GM21717 (cell line): ENCODE results near the gene SLC25A21.
"Not testable (repeated sequence)": the region's sequence is repeated elsewhere in the genome, so short reads cannot be mapped to it uniquely, and the experiment has no call there.

Experiments
- ATAC-seq: cut with Tn5 transposase; IDR thresholded peaks from one replicate; pipeline ENCODE4 v1.9.1; 2021; ENCODE audit warnings: mild to moderate bottlenecking, moderate library complexity; ENCODE audit not compliant: unreplicated experiment

Gene SLC25A21

DNA sequence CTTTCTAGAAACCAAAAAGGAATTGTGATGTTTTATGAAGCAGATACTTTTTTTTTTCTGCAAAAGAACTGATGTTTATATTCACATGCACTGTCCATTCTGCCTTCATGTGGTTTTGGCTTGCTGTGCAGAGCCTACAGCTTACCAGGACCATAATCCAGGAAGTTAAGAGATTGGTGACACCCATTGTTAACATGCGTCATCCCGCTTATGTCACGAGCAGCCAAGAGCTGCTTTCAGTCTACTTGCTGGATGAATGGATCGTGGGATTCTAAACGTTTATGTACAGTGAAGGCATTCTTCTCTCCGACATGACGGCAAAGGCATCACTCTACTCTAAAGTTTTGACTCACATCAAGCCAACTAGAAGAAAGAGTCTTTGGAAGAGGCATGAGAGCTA is 434.1 kb downstream of the SLC25A21 start:
- no peak for ATAC-seq

DNA sequence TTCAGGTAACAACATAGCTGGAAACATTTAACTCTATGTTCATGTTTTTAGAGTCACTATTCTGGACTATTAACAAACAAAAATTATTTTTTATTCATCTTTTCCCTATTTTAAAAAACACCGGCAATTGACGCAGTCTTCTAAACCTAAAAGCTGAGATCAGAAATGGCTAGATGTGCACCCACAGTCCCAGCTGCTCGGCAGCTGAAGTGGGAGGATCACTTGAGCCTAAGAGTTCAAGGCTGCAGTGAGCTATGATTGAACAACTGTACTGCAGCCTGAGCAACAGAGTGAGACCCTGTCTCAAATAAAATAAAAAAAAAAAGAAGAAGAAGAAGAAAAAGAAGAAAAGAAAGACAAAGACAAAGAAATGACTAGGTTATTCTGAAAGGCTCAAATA is 446.3 kb downstream of the SLC25A21 start:
- ATAC-seq = no peak

DNA sequence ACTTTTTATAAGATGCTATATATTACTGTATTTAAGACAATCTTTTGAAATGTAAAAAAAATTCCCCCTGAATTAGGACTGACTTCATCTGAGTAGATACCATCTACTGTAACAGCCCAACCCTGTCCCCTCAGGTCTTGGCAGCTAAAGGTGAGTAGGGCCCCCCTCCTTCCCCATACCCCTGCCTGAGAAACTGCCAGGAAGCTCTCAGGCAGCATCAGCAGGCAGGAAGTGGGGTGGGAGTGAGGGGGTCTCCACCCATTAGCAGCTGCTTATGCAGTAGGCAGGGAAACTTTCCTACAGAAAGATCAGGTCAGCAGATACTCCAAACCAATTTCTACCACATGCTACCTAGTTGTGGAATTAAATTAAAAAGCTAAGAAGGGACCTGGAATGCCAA is 448.2 kb downstream of the SLC25A21 start:
- no peak for ATAC-seq

DNA sequence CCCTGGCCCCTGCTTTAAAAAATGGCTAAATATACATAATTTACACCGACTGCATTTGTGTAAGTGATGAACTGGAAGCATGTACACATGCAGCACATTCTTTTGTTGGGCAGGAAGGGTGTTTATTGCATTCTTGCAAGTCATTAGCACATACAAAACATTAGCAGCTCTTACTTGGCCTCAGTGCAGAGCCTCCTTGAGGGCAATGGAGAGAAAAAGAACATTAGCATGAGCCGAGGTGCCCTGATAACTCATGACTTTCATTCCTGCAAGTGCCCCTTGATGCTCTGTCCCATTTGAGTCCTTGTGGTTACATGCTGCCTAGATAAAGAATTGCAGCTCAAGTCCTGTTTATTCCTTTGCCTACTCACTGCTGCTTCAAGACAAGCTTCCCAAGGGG is 448.9 kb downstream of the SLC25A21 start:
- no peak for ATAC-seq

DNA sequence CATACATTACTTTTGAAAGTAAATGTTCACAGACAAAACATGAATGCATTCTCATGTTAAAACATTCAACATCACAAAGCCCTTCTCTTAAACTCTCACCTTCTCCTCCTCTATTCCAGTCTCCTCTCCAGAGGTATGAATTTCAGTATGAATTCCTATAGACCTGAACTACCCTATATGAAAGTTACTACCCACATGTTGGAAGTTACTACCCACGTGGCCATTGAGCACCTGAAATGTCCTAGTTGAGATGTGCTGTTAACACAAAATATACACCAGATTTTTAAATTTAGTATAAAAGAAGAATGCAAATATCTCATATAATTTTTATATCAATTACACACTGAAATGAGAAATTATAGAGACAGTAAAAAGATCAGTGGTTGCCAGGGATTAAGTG is 450.5 kb downstream of the SLC25A21 start:
- no peak for ATAC-seq

DNA sequence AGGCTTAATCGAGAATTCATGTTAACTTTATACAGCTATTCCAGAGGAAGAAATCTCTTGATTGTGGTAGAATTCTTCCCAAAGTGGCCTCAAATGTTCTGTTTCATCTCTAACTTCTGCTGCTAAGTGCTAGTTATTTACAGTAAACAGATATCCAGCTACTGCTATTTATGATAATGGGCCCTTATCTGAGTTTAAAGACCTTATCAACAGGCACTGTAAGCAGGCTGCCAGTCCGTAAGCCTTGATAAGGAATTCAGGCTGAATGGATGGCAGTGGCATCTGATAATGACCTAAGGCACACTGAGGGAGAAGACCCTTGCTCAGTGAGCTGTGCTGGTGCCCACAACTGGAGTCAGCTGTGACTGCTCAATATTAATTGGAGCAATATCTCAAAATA is 451.7 kb downstream of the SLC25A21 start:
- ATAC-seq = no peak

DNA sequence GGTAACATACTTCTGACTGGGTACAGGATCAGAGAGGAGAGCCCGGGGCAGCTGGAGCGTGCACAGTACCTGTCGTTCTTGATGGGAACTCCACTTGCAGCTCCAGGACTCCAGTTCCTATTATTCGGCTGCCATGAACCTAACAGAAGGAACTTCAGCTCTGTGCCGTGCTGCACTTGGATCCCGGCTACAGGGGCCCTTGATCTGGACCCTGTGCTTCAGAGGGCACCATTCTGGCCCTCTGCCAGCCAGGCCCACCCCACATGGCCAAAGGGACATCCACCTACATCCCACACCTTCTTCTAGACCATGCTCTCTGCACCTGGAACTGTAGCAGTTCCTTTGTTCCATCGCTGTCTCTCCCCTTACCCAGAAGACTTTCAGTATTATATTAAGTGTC is 452.6 kb downstream of the SLC25A21 start:
- ATAC-seq = no peak

DNA sequence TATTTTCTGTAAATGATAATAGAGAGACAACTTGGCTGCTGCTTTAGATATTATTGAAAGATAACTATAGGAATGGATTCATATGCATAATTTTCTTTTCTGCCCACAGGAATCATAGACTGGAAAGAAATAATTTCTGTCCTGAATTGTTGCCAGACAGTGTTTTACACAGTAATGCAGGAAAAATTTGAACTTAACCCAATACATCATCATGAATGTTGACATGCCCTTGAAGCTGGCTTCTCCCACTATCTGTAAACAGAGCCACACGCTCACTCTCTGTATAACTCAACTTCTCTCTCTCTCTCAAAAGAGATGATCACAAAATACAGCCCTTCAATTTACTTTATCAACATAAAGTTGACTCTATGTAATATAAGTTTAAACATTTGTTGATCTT is 454.2 kb downstream of the SLC25A21 start:
- no peak for ATAC-seq

DNA sequence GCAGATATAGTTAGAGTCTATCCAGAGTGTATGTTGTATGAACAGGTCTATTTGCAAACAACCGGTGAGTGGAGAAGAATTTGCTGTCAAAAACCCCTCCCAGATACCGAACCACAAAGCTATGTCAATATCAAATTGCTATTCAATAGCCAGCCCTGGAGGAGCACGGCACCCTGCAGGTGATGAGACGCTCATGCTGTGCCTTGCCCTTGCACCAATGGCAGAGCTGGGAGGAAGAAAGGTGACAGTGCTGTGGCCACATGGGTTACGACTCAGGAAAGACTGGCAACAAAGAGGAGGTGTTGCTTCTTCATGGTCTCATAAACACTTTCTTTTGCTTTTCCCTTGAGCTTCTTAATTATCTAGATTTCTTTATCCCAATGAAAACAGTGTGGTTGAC is 455.0 kb downstream of the SLC25A21 start:
- no peak for ATAC-seq

DNA sequence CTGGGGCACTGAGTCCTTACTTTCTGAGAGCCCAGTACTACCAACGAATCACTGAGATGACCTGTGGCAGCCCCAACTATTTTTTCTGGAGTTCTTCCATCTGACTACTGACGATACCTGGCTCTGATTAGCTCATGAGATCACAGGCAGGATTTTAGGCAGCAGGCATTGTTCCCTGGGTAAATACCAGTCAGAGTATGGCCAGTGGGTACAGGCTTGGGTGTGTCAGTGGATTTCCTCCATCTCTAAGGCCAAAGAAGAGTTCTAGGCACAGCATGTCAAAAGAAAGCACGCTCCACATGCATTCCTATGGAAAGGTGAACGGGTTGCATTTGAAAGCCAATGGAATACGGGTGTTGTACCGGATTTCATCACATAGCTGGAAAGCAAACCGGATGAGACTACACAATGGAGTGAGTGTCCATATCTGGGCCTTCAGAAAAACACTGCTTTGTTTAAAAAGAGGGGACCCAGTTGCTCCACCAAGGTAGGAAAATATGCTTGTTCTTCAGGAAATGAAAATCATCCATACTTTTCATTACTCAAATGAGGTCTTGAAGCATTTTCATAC is 455.7 kb downstream of the SLC25A21 start:
- no peak for ATAC-seq

DNA sequence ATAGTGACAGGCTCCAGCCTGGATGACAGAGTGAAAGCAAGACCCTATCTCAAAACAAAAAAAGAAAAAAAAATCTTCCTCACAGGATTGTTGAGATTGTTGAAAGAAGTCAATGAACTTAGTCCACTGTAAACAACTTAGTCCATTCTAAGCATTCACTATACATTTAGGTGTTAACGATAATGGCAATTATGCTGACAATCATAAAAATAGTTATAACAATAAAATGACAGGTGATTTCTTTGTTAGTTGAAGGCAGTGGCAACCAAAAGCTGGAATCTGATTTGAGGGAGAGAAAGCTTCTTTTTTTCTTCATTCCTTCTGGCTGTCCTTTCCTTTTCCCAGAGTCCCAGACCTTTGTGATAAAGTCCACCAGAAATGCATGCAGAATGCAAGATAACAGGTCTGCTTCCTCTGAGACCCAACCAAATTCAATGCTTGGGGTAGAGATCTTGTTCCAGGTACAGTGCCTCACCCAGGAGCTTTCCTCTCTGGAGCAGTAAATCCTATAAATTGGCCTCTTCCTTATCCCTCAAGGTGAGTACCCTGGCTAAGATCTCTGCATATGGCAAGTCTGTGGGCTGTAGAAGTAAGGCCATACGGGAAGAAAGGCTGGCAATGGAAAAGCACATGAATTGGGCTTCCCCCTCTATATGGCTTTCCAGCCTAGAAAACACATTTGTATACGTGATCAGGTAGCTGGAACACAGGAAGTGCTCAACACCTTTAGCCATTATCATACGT is 458.3 kb downstream of the SLC25A21 start:
- ATAC-seq = no peak

DNA sequence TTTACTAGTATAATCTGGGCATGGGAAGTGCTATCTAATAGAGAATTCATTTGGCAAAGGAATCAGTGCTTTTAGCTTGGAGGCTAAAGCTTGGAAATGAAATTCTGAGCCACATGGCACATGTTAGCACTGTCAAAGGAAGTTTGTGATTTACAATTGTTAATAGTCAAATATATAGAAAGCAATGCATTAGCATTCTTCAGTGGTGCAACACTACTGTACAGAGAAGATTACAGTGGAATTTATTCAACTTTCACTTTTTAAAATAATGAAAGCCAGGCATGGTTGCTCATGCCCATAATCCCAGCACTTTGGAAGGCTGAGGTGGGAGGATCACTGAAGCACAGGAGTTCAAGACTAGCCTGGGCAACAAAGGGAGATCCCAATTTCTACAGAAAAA is 464.8 kb downstream of the SLC25A21 start:
- ATAC-seq = no peak

DNA sequence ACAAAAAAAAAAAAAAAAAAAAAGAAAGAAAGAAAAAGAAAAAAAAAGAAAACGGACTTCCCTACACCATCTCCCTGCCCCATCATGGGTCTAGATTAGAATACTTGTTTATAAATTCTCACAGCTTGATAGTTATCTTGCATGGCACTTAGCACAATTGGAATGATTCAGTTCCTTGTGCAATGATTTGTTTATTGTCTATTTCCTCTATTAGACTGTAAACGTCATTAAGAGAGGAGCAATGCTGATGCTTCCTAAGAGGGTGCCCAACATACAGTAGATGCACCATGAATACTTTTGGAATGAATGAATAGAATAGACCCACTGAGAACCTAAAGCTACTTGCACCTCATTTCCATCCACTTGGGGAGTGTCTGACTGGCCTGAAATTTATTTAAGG is 469.9 kb downstream of the SLC25A21 start:
- ATAC-seq = no peak

DNA sequence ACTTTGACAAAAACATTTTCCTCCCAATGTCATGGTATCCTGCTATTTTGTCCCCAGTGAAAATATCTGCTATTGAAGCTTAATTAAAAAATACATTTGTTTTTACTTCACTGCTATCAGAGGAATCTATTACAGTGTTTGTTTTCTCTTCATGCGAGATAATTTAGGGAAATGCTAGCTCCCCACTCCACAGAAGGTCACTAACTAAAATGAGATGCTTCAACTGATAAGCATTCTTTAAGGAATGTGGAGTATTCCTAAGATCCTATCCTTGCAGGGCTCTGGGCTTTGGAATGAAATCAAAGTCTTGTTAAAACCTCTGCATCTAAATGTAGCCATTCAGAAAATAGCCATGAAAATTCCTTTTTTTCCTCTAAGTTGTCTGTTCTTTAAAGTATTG is 471.3 kb downstream of the SLC25A21 start:
- ATAC-seq = no peak

DNA sequence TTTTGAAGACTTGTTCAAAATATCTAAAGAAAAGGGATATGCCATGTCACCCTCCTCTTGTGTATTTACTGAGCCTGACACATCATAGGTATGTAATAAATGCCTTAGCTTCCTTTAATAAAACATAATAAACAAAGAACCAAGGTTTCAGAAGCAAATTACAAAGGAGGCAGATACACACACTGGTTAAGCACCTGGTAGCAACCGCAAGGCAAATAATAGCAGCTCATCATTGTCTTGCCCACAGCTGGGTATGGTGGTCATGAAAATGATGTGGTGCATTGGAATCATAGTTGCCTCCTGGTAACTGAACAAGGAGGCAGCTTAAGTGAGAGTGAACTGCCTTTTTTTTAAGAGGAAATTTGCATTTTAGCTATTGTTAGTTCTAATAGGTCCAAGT is 471.8 kb downstream of the SLC25A21 start:
- no peak for ATAC-seq

DNA sequence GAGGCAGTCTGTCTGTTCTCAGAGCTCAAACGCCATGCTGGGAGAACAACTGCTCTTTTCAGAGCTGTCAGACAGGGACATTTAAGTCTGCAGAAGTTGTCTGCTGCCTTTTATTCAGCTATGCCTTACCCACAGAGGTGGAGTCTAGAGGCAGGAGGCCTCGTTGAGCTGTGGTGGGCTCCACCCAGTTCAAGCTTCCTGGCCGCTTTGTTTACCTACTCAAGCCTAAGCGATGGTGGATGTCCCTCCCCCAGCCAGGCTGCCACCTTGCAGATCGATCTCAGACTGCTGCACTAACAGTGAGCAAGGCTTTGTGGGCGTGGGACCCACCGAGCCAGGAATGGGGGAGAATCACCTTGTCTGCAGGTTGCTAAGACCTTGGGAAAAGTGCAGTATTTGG is 473.0 kb downstream of the SLC25A21 start:
- not testable (repeated sequence) for ATAC-seq

DNA sequence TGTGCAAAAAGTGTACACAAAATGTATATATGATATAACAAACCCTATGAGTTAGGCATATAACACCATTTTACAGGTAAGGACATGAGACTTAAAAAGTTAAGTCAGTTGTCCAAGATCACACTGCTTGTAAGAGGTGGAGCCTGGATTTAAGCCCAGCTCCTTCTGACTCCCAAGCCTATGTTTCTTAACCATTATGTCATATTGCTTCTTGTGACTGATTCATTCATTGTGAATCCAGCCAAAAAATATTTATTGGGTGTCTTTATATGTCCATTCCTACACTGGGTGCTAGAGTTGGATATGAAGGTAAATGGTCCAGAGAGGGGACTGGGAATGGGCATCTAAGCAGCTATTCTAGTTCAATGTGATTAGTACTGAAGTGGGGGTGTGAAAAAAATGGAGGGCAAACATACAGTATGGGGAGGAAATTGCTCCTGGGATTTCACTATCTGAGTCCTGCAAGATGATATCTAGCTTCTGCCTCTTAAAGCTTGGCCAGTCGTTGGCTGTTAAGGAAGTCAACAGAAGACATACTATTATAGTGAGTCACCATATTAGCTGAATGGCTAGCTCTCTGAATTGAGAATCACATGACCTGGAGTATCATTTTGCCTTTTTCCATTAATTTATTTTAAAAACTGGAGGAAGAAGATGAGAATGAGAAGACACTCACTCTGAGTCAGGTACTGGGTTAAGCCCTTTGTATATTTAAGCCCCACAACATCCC is 481.9 kb downstream of the SLC25A21 start:
- ATAC-seq = no peak

DNA sequence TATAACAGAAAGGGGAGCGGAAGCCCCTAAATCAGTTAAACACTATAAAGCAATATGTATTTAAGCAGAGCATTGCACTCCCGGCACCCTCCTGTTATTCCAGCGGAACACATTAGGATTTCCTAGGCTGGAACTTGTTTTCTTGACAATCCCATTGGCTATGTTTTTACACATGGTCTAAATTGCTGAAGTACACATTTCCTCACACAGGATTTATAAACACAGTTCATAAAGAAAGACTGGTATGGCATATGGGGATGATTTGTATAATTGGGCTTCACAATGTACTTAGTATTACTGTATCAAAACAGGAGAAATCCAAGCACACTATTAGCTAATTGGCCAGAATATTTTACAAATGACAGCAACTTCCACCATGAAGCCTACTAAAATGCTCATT is 487.5 kb downstream of the SLC25A21 start:
- ATAC-seq = no peak

DNA sequence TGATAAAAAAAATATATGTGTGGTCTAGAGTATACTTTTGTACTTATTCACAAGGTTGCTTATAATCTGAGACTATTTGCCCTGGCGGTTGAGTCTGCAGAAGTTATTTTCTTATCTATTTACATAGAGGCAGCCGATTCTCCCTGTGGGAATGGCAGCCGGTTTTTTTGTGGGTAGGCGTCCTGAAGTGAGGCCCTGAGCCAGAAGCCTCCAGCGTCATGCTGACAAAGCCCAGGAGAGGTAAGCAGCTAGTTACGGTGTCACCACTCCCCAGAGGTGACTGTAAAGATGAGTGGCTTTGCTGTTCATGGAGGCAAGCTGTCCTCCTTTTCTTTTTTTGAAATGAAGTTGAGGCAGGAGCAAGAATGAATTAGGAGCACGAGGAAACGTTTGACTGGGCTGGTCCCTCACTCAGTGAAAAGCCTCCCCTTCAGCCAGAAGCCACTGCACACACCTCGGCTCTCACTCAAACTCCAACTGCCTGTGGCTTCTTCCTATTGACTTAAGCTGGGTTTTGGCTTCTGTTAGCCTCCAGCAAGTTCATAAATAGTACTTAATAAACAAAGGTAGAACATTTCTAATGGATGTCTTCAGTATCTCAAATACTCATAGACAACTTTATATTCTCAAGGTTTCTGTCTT is 489.2 kb downstream of the SLC25A21 start:
- ATAC-seq = no peak

DNA sequence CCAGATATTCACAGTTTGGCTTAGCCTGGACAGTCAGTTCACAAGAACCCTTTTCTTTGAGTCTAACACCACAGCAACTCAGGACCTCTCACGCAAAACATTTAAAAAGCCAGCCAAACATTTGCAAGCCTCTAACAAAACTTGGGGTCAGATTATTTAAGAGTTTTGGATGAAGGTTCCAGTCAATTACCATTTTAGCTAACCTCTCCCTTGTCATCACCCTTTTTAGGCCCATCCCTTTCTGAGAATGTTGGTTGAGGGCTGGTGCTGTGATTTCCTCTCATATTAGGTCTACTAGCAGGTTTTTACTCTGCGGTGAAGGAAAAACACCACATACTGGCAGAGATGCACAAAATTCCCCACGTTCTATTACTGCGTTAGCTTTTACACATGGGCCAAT is 490.1 kb downstream of the SLC25A21 start:
- no peak for ATAC-seq

DNA sequence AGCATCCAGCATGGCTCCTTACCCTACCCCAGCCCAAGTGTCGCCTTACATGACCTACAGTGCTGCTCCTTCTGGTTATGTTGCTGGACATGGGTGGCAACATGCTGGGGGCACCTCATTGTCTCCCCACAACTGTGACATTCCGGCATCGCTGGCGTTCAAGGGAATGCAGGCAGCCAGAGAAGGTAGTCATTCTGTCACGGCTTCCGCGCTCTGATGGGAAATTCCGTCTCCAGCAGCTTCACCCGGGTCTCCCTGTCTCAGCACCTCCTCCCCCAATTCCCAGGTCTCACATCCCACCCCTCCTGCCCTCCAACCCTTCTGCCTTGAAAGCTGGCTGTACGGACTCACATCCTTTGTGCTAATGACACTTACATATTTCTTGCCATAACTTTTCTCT is 496.2 kb downstream of the SLC25A21 start:
- ATAC-seq = no peak

DNA sequence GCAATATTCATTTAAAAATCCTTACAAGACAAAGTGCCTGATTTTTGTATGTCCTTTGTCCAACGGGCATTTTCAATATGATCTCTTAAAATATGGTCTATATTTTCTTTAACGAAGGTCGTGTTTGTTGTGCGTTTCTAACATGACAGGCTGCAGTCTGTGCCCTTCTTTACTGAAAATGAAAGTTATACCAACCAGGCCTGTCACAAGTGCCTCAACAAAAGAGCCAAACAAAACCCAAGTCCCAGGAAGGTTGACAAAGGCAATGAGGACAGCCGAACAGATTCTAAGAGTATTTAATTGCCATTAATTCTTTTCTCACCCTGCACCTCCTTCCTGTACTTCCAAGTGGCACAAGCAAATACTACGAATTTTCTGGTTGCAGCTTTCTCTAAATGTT is 496.8 kb downstream of the SLC25A21 start:
- ATAC-seq = no peak
